Measurements from ENCODE around the gene KCNG2.

The KCNG2 gene

DNA sequence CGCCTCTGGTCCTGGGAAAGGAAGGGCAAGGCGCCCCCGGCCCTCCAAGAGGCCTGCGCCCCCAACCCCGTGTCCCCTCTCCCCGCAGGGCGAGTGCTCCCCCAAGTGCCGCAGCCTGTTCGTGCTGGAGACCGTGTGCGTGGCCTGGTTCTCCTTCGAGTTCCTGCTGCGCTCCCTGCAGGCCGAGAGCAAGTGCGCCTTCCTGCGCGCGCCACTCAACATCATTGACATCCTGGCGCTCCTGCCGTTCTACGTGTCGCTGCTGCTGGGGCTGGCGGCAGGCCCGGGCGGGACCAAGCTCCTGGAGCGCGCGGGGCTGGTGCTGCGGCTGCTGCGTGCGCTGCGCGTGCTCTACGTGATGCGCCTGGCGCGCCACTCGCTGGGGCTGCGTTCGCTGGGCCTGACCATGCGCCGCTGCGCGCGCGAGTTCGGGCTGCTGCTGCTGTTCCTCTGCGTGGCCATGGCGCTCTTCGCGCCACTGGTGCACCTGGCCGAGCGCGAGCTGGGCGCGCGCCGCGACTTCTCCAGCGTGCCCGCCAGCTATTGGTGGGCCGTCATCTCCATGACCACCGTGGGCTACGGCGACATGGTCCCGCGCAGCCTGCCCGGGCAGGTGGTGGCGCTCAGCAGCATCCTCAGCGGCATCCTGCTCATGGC, 101.3 kb downstream of the KCNG2 start:
- no peak for TF ChIP-seq ZFX (IDR thresholded peaks at IDR 0.05)
- TF ChIP-seq, protein P1, sequence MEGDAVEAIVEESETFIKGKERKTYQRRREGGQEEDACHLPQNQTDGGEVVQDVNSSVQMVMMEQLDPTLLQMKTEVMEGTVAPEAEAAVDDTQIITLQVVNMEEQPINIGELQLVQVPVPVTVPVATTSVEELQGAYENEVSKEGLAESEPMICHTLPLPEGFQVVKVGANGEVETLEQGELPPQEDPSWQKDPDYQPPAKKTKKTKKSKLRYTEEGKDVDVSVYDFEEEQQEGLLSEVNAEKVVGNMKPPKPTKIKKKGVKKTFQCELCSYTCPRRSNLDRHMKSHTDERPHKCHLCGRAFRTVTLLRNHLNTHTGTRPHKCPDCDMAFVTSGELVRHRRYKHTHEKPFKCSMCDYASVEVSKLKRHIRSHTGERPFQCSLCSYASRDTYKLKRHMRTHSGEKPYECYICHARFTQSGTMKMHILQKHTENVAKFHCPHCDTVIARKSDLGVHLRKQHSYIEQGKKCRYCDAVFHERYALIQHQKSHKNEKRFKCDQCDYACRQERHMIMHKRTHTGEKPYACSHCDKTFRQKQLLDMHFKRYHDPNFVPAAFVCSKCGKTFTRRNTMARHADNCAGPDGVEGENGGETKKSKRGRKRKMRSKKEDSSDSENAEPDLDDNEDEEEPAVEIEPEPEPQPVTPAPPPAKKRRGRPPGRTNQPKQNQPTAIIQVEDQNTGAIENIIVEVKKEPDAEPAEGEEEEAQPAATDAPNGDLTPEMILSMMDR (conservative IDR thresholded peaks at IDR 0.05): no peak
- H3K27ac ChIP-seq: no peak overlapping the region

DNA sequence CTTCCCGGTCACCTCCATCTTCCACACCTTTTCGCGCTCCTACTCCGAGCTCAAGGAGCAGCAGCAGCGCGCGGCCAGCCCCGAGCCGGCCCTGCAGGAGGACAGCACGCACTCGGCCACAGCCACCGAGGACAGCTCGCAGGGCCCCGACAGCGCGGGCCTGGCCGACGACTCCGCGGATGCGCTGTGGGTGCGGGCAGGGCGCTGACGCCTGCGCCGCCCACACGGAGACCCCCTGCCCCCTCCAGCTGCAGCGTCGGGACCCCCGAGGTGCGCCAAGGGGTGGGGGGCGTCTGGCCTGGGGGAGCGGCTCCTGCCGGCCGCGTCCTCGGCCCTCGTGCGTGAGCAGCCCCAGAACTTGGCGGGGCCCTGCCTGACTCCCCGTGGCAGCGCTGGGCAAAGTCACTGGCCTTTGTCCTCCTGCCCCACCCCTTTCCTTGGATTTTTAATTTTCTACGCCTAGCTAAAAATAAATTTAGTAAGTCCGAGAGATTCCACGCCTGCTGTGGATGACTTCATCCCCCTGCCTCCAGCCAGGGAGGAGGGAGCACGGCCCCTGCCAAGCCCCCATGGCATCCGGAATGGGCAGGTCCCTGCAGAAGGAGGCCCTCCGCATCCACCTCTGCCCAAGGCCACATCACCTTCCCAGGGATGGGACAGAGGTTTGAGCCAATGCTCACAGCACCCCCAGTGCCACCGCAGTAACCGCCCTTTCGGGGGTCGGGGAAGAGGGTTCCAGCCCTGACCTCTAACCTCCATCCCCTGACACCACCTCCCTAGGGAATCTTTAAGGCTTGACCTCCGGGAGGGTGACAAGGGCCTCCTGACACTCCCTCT, 102.1 kb downstream of the KCNG2 start:
- no peak overlapping the region for H3K27ac ChIP-seq
- TF ChIP-seq, protein P1 (conservative IDR thresholded peaks at IDR 0.05): no peak
- TF ChIP-seq ZFX (IDR thresholded peaks at IDR 0.05): no peak

DNA sequence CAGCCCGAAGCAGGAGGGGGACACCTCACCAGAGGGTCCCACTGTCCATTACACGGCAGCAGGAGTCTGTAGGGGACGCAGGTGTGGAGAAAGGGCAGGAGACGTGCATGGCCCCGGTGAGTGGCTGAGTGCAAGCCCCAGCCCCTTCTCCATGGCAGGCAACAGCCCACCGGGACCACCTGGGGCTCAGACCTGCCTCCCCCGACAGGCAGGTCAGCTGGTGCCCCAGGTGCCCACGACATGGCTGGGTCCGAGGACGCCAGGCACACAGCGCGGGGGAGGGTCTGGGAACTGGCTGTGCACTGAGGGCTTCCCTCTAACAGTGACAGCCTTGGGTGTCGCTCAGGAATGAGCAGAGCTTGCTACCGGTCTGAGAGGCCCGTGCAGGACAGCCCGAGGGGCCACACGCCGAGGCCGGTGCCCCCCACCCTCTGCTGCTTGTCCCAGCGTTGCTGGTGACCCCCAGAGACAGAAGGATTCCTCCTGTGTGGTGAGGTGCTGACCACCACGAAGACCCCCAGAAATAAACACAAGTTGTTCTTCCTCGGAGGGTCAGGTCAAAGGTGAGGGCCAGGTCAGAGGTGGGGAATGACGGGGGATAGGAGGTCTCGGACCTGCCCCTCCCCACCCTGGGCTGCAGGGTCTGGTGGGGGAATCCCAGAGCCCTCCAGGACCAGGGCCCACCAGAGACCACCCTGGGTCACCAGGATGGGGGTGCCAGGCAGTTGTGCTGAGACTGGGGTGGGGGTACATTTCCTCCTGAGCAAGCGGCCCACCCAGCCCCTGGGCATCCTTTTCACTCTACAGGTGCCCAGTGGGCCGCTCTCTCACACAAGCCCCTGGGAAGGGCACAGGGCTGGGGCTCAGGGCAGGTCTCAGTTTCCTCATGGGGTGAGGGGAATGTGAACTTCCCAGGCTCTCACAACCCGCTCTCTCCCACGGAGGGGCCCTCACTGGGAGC, 103.2 kb downstream of the KCNG2 start:
- TF ChIP-seq, protein P1 (conservative IDR thresholded peaks at IDR 0.05): no peak
- TF ChIP-seq ZFX (IDR thresholded peaks at IDR 0.05): no peak
- no peak overlapping the region for H3K27ac ChIP-seq

DNA sequence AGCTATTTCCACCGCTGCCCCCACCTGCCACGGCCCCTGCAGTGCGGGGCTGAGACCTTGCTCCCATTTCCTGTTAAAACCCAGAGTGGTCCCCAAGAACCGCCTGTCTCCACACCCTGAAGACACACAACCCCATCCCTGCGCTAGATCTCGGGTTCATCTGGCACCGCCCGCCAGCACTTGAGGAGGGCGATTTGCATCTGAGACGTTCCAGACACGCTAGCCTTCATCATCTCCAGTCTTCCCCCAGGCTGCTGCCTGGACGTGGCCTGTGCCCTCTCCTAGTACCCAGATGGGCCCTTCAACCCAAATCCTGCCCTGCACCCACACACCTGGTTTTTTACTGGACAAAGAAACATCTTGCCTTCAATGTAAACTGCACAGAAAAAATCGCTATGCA, 103.9 kb downstream of the KCNG2 start:
- no peak overlapping the region for H3K27ac ChIP-seq
- no peak for TF ChIP-seq ZFX (IDR thresholded peaks at IDR 0.05)
- TF ChIP-seq, protein P1 (conservative IDR thresholded peaks at IDR 0.05): no peak

DNA sequence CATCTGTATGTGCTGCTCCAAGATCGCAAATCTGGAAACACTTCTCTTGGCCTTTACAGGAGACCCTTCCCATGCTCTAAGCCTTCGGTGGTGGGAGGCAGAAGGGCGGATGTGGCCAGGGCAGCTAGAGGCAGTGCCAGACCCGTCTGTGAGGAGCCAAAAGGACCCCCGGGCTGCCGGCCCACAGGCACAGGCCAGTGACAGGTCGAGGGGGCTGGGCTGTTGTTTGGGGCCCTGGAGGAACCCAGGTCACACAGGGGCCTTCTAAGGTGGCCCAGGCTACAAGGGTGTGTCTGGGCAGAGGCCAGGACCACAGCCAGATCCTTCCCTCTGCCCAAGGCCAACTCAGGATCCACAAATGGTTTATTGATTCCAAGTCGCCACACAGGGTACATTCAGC, 104.3 kb downstream of the KCNG2 start:
- TF ChIP-seq, protein P1 (conservative IDR thresholded peaks at IDR 0.05): no peak
- no peak for TF ChIP-seq ZFX (IDR thresholded peaks at IDR 0.05)
- H3K27ac ChIP-seq: no peak overlapping the region

DNA sequence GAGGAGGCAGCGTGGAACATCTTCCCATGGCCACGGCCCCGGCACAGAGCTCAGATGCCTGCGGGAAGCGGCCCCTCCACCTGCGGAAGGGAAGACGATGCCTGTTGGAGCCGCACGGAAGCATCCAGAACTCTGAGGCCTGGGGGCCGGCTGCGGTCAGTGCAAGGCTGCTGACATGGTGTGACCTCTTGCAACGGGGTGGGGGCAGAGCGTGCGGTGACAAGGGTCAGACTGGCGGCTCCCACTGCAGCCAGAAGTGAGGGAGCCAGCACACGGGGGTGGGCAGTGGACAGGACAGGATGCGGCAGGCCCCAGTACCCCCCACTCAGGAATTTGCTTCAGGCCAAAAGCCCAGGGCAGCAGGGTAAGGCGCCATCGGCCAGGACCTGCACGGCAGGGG, 104.9 kb downstream of the KCNG2 start:
- TF ChIP-seq ZFX (IDR thresholded peaks at IDR 0.05): no peak
- TF ChIP-seq, protein P1 (conservative IDR thresholded peaks at IDR 0.05): no peak
- H3K27ac ChIP-seq: no peak overlapping the region
